Activated naive CD8-positive, alpha-beta T cell treated with anti-CD3 and anti-CD28 coated beads for 36 hours (primary cell): ENCODE measurements around the gene POLG2. TPM values are rescaled to one million over a fixed set of nuclear protein-coding genes. Genes with fewer than 3 reads are reported as not detected.
"Not testable (repeated sequence)": the region's sequence is repeated elsewhere in the genome, so short reads cannot be mapped to it uniquely, and the experiment has no call there.

Experiments
- DNase-seq: peaks from one replicate; pipeline ENCODE4 v3.0.0; 2021
- H3K27ac Mint-ChIP-seq: one replicate; pipeline ENCODE4 v1.8.0; 2022; ENCODE audit warnings: mild to moderate bottlenecking, moderate library complexity, mixed read lengths
- H3K27me3 Mint-ChIP-seq: one replicate; pipeline ENCODE4 v1.8.0; 2022; ENCODE audit warnings: mild to moderate bottlenecking, mixed read lengths
- H3K36me3 Mint-ChIP-seq: one replicate; pipeline ENCODE4 v1.8.0; 2021; ENCODE audit warnings: mild to moderate bottlenecking, mixed read lengths
- H3K4me1 Mint-ChIP-seq: one replicate; pipeline ENCODE4 v1.8.0; 2021; ENCODE audit warnings: mixed read lengths
- H3K4me3 Mint-ChIP-seq: one replicate; pipeline ENCODE4 v1.8.0; 2022; ENCODE audit warnings: mild to moderate bottlenecking, moderate library complexity, mixed read lengths
- H3K9me3 Mint-ChIP-seq: one replicate; pipeline ENCODE4 v1.8.0; 2022; ENCODE audit warnings: mixed read lengths
- total RNA-seq, 2 experiments: library from RNA; stranded (reverse); gene quantifications; one replicate each; pipeline ENCODE4 v1.2.3, GENCODE V29; 2021

Gene POLG2
- total RNA-seq, 2 experiments from 2014 or later: 28.6 to 32.8 TPM

- no peaks in the 10 kb centered on the region for H3K27me3 Mint-ChIP-seq
- no peak overlapping the region for H3K4me3 Mint-ChIP-seq
- peaks cover 2% of the 10 kb centered on the region for H3K36me3 Mint-ChIP-seq
- no peak for DNase-seq
- no peak overlapping the region for H3K27ac Mint-ChIP-seq
- no peaks in the 10 kb centered on the region for H3K9me3 Mint-ChIP-seq
- no peaks in the 10 kb centered on the region for H3K4me1 Mint-ChIP-seq
Measured at GRCh38 chr17:64477849-64478248, 19.0 kb downstream of the POLG2 start.

- Mint-ChIP-seq H3K36me3 (no peaks in the 10 kb centered on the region), H3K9me3 (no peaks in the 10 kb centered on the region)
Measured at GRCh38 chr17:64472564-64472963, 24.3 kb downstream of the POLG2 start.

GRCh38 chr17:64471440-64471839 lies 25.4 kb downstream of the POLG2 start:
- Mint-ChIP-seq H3K9me3 (no peaks in the 10 kb centered on the region), H3K27me3 (peaks cover 4% of the 10 kb centered on the region), H3K4me3 (no peak overlapping the region), H3K4me1 (no peaks in the 10 kb centered on the region), H3K27ac (no peak overlapping the region), H3K36me3 (no peaks in the 10 kb centered on the region)
- DNase-seq: no peak

More at GRCh38 chr17:64472564-64472963, 24.3 kb downstream of the POLG2 start:
- Mint-ChIP-seq H3K27me3 (no peaks in the 10 kb centered on the region), H3K27ac (no peak overlapping the region), H3K4me1 (no peaks in the 10 kb centered on the region), H3K4me3 (no peak overlapping the region)
- DNase-seq: no peak

GRCh38 chr17:64470625-64471024 lies 26.2 kb downstream of the POLG2 start:
- H3K27me3 Mint-ChIP-seq: peaks cover 4% of the 10 kb centered on the region
- H3K9me3 Mint-ChIP-seq: no peaks in the 10 kb centered on the region
- no peaks in the 10 kb centered on the region for H3K4me1 Mint-ChIP-seq
- no peak for DNase-seq
- H3K27ac Mint-ChIP-seq: no peak overlapping the region
- H3K4me3 Mint-ChIP-seq: no peak overlapping the region
- H3K36me3 Mint-ChIP-seq: no peaks in the 10 kb centered on the region

GRCh38 chr17:64466834-64467233 lies 30.0 kb downstream of the POLG2 start:
- not testable (repeated sequence) for H3K27ac Mint-ChIP-seq, H3K27me3 Mint-ChIP-seq, H3K9me3 Mint-ChIP-seq, H3K4me3 Mint-ChIP-seq, H3K36me3 Mint-ChIP-seq, H3K4me1 Mint-ChIP-seq, DNase-seq

GRCh38 chr17:64466019-64466735 lies 30.7 kb downstream of the POLG2 start:
- Mint-ChIP-seq H3K9me3 (no peaks in the 10 kb centered on the region), H3K4me3 (no peak overlapping the region)
- no peak for DNase-seq

GRCh38 chr17:64461788-64462187 lies 35.1 kb downstream of the POLG2 start:
- no peak for DNase-seq
- Mint-ChIP-seq H3K36me3 (no peaks in the 10 kb centered on the region), H3K4me3 (no peak overlapping the region), H3K27me3 (peaks cover 1% of the 10 kb centered on the region), H3K9me3 (no peaks in the 10 kb centered on the region), H3K27ac (no peak overlapping the region), H3K4me1 (peaks cover 4% of the 10 kb centered on the region)

More at GRCh38 chr17:64466019-64466735, 30.7 kb downstream of the POLG2 start:
- Mint-ChIP-seq H3K27ac (no peak overlapping the region), H3K4me1 (no peaks in the 10 kb centered on the region), H3K36me3 (no peaks in the 10 kb centered on the region), H3K27me3 (peaks cover 4% of the 10 kb centered on the region)

- Mint-ChIP-seq H3K36me3 (peaks cover 3% of the 10 kb centered on the region), H3K4me3 (no peak overlapping the region), H3K27me3 (no peaks in the 10 kb centered on the region), H3K9me3 (no peaks in the 10 kb centered on the region), H3K27ac (no peak overlapping the region), H3K4me1 (peaks cover 9% of the 10 kb centered on the region)
- DNase-seq: no peak
Measured at GRCh38 chr17:64460955-64461354, 35.9 kb downstream of the POLG2 start.

GRCh38 chr17:64459818-64460217 lies 37.0 kb downstream of the POLG2 start:
- H3K4me3 Mint-ChIP-seq, DNase-seq, H3K36me3 Mint-ChIP-seq, H3K27me3 Mint-ChIP-seq, H3K9me3 Mint-ChIP-seq, H3K27ac Mint-ChIP-seq: not testable (repeated sequence)
- peaks cover 11% of the 10 kb centered on the region for H3K4me1 Mint-ChIP-seq

GRCh38 chr17:64459284-64459747 lies 37.5 kb downstream of the POLG2 start:
- H3K4me1 Mint-ChIP-seq: peaks cover 11% of the 10 kb centered on the region
- H3K9me3 Mint-ChIP-seq: no peaks in the 10 kb centered on the region
- H3K27me3 Mint-ChIP-seq: no peaks in the 10 kb centered on the region
- no peak overlapping the region for H3K4me3 Mint-ChIP-seq
- no peak for DNase-seq
- H3K27ac Mint-ChIP-seq: no peak overlapping the region
- peaks cover 3% of the 10 kb centered on the region for H3K36me3 Mint-ChIP-seq

- Mint-ChIP-seq H3K36me3 (peaks cover 3% of the 10 kb centered on the region), H3K4me1 (peaks cover 11% of the 10 kb centered on the region), H3K9me3 (no peaks in the 10 kb centered on the region), H3K4me3 (no peak overlapping the region), H3K27me3 (no peaks in the 10 kb centered on the region), H3K27ac (no peak overlapping the region)
- no peak for DNase-seq
Measured at GRCh38 chr17:64458756-64459155, 38.1 kb downstream of the POLG2 start.

- H3K36me3 Mint-ChIP-seq: peaks cover 3% of the 10 kb centered on the region
- H3K4me3 Mint-ChIP-seq: no peak overlapping the region
- DNase-seq: no peak
- no peaks in the 10 kb centered on the region for H3K27me3 Mint-ChIP-seq
- no peaks in the 10 kb centered on the region for H3K9me3 Mint-ChIP-seq
- no peak overlapping the region for H3K27ac Mint-ChIP-seq
- peaks cover 11% of the 10 kb centered on the region for H3K4me1 Mint-ChIP-seq
Measured at GRCh38 chr17:64457156-64457555, 39.7 kb downstream of the POLG2 start.

GRCh38 chr17:64455993-64456885 lies 40.6 kb downstream of the POLG2 start:
- Mint-ChIP-seq H3K27ac (peak overlapping the region; percentile 29), H3K27me3 (no peaks in the 10 kb centered on the region), H3K4me1 (peaks cover 11% of the 10 kb centered on the region), H3K36me3 (peaks cover 3% of the 10 kb centered on the region), H3K9me3 (no peaks in the 10 kb centered on the region), H3K4me3 (no peak overlapping the region)
- DNase-seq: no peak

- Mint-ChIP-seq H3K27me3 (no peaks in the 10 kb centered on the region), H3K36me3 (no peaks in the 10 kb centered on the region), H3K4me1 (peaks cover 7% of the 10 kb centered on the region), H3K9me3 (no peaks in the 10 kb centered on the region), H3K27ac (no peak overlapping the region), H3K4me3 (no peak overlapping the region)
- no peak for DNase-seq
Measured at GRCh38 chr17:64449545-64449944, 47.3 kb downstream of the POLG2 start.

GRCh38 chr17:64448665-64449512 lies 48.0 kb downstream of the POLG2 start, which contains the start of gene MILR1:
MILR1 (plus strand) TSS chr17:64449115; CDS start chr17:64449169, 54 bp downstream.
- H3K4me3 Mint-ChIP-seq: no peak within 1 kb of the TSS
- H3K9me3 Mint-ChIP-seq: no peaks in the 10 kb centered on the region
- H3K27ac Mint-ChIP-seq: peak within 1 kb of the TSS; percentile 63

More at GRCh38 chr17:64448665-64449512, 48.0 kb downstream of the POLG2 start, which contains the start of gene MILR1:
- Mint-ChIP-seq H3K36me3 (no peaks in the 10 kb centered on the region), H3K4me1 (peaks cover 7% of the 10 kb centered on the region), H3K27me3 (no peaks in the 10 kb centered on the region)
- no peak for DNase-seq
